ENCODE data around the gene SOX18. TPM values are rescaled to one million over a fixed set of nuclear protein-coding genes. Genes with fewer than 3 reads are reported as not detected.

SOX18 gene
- total RNA-seq, 1 experiment from 2014 or later, result 0.30 TPM

DNA sequence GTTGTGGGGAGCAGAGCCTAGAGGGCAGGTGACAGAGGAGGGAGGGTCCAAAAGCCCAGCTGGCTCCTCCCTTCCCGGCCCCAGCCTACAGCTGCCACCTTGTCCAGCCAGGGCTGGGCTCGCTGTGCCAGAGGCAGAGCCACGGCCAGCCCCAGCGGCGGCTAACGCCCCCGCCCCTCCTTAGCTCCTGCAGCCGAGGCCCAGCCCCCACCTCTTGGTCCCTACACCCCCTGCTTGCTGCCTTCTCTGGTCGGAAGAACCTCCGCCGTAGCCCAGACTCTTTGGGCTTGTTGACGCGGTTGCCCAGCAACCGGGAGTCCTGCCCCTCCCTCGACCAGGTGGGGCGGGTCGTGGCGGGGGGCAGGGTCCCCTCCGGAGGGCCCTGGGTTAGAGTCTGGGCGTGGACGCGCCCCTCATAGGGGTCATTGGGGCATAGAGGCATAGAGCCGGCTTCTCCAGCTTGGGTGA, 35.3 kb upstream of the SOX18 start:
- Histone ChIP-seq H3K4me1 (ENCODE audit: insufficient read depth, low read length, poor library complexity, severe bottlenecking) (peaks cover 12% of the 10 kb centered on the region), H3K4me3 (ENCODE audit: low read depth, low read length, poor library complexity, severe bottlenecking) (no peak overlapping the region), H3K9me3 (ENCODE audit: low read depth, low read length, poor library complexity, severe bottlenecking) (no peaks in the 10 kb centered on the region), H3K27me3 (replicated peaks; ENCODE audit: insufficient read depth, low read depth, low read length, poor library complexity) (peaks cover 15% of the 10 kb centered on the region), H3K27ac (ENCODE audit: low read depth, low read length, poor library complexity, severe bottlenecking) (no peak overlapping the region), H3K36me3 (ENCODE audit: insufficient read depth, low read length, poor library complexity, severe bottlenecking) (no peaks in the 10 kb centered on the region)
- ChIA-PET CTCF (interaction anchor here (0.6 kb wide), 1 partner anchor 171 kb away, joined by 6 read pairs; no protein-coding TSS in a partner anchor), POLR2A (ENCODE audit: low non-redundant PET) (no interaction called here)
- TF ChIP-seq, protein P1, sequence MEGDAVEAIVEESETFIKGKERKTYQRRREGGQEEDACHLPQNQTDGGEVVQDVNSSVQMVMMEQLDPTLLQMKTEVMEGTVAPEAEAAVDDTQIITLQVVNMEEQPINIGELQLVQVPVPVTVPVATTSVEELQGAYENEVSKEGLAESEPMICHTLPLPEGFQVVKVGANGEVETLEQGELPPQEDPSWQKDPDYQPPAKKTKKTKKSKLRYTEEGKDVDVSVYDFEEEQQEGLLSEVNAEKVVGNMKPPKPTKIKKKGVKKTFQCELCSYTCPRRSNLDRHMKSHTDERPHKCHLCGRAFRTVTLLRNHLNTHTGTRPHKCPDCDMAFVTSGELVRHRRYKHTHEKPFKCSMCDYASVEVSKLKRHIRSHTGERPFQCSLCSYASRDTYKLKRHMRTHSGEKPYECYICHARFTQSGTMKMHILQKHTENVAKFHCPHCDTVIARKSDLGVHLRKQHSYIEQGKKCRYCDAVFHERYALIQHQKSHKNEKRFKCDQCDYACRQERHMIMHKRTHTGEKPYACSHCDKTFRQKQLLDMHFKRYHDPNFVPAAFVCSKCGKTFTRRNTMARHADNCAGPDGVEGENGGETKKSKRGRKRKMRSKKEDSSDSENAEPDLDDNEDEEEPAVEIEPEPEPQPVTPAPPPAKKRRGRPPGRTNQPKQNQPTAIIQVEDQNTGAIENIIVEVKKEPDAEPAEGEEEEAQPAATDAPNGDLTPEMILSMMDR (conservative IDR thresholded peaks at IDR 0.05; ENCODE audit: low read depth, low read length), result no peak
- TF ChIP-seq EZH2 (IDR thresholded peaks at IDR 0.05; ENCODE audit: borderline replicate concordance, low read depth, low read length, poor library complexity, severe bottlenecking), result no peak
- intact Hi-C loops (cut with micrococcal nuclease; ENCODE audit: unreplicated experiment), result no loop called here
- no peak for DNase-seq (ENCODE audit: low spot score)
- BruUV-seq (replicated peaks), result no TSS peak

DNA sequence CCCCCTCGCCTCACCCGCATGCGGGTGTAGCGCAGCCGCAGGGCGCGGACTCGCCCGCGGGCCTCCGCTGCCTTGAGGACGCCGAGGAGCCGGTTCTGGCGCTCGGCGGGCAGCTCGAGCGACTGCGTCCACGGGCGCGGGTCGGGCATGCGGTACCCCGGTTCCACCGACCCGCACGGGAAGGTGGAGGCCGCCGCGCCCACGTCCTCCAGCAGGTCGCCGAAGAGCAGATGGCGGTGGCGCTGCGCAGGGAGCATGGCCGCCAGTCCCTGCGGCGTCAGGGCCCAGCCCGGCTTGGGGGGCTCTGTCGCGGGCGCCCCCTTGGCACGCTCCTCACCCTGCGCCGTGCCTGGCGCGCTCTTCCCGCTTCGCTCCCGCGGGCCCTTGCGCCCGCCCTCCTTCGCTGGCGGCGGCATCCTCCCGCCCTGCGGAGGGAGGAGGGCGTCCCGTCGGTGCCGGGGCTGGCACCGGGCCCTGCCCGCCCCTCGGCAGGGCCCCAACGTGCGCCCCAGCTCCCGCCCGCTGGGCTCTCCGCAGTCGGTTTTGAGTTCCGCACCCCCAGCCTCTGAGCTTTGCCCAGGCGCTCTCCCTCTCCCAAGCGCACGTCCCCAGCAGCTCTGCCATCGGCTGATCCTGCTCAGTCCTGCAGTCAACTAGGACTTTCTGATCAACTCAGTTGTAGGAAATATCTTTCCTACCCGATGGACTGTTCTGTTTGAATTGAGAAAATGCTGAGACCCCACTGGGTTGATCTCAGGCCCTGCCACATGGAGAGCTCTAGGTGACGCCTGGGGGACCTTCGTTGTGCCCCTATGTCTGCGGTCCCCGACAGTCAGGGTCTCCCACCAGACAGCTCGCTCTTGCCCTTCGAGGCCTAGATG, 34.6 kb upstream of the SOX18 start, which contains the start of gene LKAAEAR1:
LKAAEAR1 (minus strand) TSS at position 595 of the 881 bp plus-strand sequence; CDS start at position 416, 179 bp downstream.
- BruUV-seq (replicated peaks), result no TSS peak
- CTCF ChIA-PET, result interaction anchor here (0.6 to 1.6 kb wide), 3 partner anchors 48 to 172 kb away, joined by 3 to 6 read pairs (median 5); no protein-coding TSS in a partner anchor
- intact Hi-C loops (cut with micrococcal nuclease; ENCODE audit: unreplicated experiment), result loop anchor here (1.0 kb wide), 1 partner anchor 36 kb away; no protein-coding TSS in a partner anchor
- H3K27me3 ChIP-seq (replicated peaks; ENCODE audit: insufficient read depth, low read depth, low read length, poor library complexity), result peaks cover 15% of the 10 kb centered on the region
- no peak within 1 kb of the TSS for H3K27ac ChIP-seq (ENCODE audit: low read depth, low read length, poor library complexity, severe bottlenecking)
- H3K36me3 ChIP-seq (ENCODE audit: insufficient read depth, low read length, poor library complexity, severe bottlenecking), result no peaks in the 10 kb centered on the region
- POLR2A ChIA-PET (ENCODE audit: low non-redundant PET), result interaction anchor here (0.5 kb wide), 1 partner anchor 24 kb away, joined by 4 read pairs; no protein-coding TSS in a partner anchor
- DNase-seq (ENCODE audit: low spot score), result no peak
- H3K4me1 ChIP-seq (ENCODE audit: insufficient read depth, low read length, poor library complexity, severe bottlenecking), result peaks cover 13% of the 10 kb centered on the region
- H3K4me3 ChIP-seq (ENCODE audit: low read depth, low read length, poor library complexity, severe bottlenecking), result peak within 1 kb of the TSS; percentile 53
- TF ChIP-seq, protein P1 (conservative IDR thresholded peaks at IDR 0.05; ENCODE audit: low read depth, low read length), result no peak
- TF ChIP-seq EZH2 (IDR thresholded peaks at IDR 0.05; ENCODE audit: borderline replicate concordance, low read depth, low read length, poor library complexity, severe bottlenecking), result no peak
- H3K9me3 ChIP-seq (ENCODE audit: low read depth, low read length, poor library complexity, severe bottlenecking), result no peaks in the 10 kb centered on the region

DNA sequence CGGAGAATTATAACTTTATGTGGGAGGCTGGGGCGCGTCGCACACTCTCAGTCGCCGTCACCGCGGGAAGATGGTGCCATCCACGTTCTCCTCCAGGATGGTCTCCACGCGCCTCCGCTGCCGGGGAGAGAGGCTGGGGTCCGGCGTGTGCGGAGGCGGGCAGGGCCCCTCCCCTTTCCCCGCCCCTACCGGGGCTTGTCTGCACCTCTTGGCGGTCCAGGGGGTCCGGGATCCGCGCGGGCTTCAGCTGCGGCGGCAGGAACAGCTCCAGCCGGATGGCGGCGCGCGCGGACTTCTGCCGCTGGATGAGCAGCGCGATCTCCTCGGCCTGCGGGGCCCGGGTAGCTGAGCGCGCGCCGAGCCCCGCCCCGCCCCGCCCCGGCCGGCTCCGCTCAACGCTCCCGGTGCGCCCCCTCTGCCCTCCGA, 34.0 kb upstream of the SOX18 start:
- ChIA-PET CTCF (interaction anchor here (0.7 to 1.6 kb wide), 2 partner anchors 48 to 103 kb away, joined by 3 to 5 read pairs; no protein-coding TSS in a partner anchor), POLR2A (ENCODE audit: low non-redundant PET) (interaction anchor here (0.5 kb wide), 1 partner anchor 23 kb away, joined by 4 read pairs; no protein-coding TSS in a partner anchor)
- H3K4me1 ChIP-seq (ENCODE audit: insufficient read depth, low read length, poor library complexity, severe bottlenecking), result peaks cover 20% of the 10 kb centered on the region
- TF ChIP-seq, protein P1 (conservative IDR thresholded peaks at IDR 0.05; ENCODE audit: low read depth, low read length), result peak; percentile 69
- no peak for TF ChIP-seq EZH2 (IDR thresholded peaks at IDR 0.05; ENCODE audit: borderline replicate concordance, low read depth, low read length, poor library complexity, severe bottlenecking)
- H3K27me3 ChIP-seq (replicated peaks; ENCODE audit: insufficient read depth, low read depth, low read length, poor library complexity), result peaks cover 15% of the 10 kb centered on the region
- intact Hi-C loops (cut with micrococcal nuclease; ENCODE audit: unreplicated experiment), result loop anchor here (1.0 kb wide), 1 partner anchor 37 kb away; no protein-coding TSS in a partner anchor
- H3K36me3 ChIP-seq (ENCODE audit: insufficient read depth, low read length, poor library complexity, severe bottlenecking), result no peaks in the 10 kb centered on the region
- H3K9me3 ChIP-seq (ENCODE audit: low read depth, low read length, poor library complexity, severe bottlenecking), result no peaks in the 10 kb centered on the region
- no TSS peak for BruUV-seq (replicated peaks)
- no peak overlapping the region for H3K27ac ChIP-seq (ENCODE audit: low read depth, low read length, poor library complexity, severe bottlenecking)
- peak overlapping the region; percentile 53 for H3K4me3 ChIP-seq (ENCODE audit: low read depth, low read length, poor library complexity, severe bottlenecking)
- DNase-seq (ENCODE audit: low spot score), result peak; percentile 90
